Bone marrow (tissue), 2 donors: Measurements from ENCODE around the gene C5orf52.
"Not testable (repeated sequence)": the region's sequence is repeated elsewhere in the genome, so short reads cannot be mapped to it uniquely, and the experiment has no call there.

Experiments used
- DNase-seq, 2 donors: peaks; one replicate each; lab custom pipeline; 2025; lab: John Stamatoyannopoulos, UW

Gene C5orf52

DNA sequence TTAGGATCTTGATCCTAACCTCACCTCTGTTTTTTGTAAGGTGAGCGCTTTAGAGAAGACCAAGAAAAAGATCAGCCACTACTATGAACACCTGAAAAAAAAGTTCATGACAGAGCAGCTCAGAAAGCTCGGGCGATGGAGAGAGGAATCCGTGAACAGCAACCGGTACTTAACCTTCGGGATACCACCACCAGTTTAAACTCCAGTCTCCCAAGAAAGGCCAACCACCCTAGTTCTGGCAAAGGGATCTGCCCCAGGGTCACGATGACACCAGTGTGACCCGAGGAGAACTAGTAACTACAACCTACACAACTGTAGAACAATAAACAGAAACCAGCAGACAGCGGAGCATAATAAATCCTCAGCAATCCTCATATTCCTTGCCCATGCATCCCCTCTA is 8.5 kb downstream of the C5orf52 start:
- DNase-seq, result no peak

- DNase-seq, result no peak
Observed at GRCh38 chr5:157680239-157680638, 8.9 kb downstream of the C5orf52 start.

- DNase-seq, result no peak
Observed at GRCh38 chr5:157681048-157681447, 9.7 kb downstream of the C5orf52 start.

DNA sequence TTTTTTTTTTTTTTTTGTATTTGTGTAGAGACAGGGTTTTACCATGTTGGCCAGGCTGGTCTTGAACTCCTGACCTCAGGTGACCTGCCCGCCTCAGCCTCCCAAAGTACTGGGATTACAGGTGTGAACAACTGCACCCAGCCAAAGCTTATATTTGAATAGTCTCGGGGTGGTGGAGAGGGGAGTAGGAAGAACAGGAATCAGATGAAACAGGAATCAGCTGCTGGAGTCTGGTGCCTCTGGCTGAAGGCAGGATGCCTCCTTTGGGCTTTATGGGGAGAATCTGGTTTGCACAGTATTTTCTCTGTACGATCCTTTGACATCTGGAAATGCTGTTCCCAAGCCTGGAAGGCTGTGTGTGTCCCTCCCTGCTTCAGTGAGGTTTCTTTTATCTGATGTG is 10.9 kb downstream of the C5orf52 start:
- no peak for DNase-seq

GRCh38 chr5:157686276-157687197 is 15.2 kb downstream of the C5orf52 start:
- DNase-seq, result not testable (repeated sequence)

DNA sequence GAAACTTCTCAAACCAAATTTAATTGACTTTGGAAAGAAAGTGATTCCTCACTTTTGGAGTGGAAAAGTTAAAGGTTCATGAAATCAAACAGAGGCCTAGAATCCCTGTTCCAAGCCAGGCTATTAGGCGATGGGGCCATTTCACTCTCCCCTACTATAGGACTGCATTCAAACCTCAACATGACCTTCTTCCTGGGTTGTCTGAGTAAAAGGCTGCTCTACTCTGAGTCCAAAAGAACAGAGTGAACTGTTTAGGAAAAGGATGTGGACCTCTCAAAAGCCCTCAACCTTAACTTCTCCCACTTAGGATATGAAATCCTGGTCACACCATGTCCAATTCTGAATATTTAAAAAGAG is 15.8 kb downstream of the C5orf52 start:
- DNase-seq, result no peak

- DNase-seq, result no peak
Observed at GRCh38 chr5:157689942-157690689, 18.8 kb downstream of the C5orf52 start.

DNA sequence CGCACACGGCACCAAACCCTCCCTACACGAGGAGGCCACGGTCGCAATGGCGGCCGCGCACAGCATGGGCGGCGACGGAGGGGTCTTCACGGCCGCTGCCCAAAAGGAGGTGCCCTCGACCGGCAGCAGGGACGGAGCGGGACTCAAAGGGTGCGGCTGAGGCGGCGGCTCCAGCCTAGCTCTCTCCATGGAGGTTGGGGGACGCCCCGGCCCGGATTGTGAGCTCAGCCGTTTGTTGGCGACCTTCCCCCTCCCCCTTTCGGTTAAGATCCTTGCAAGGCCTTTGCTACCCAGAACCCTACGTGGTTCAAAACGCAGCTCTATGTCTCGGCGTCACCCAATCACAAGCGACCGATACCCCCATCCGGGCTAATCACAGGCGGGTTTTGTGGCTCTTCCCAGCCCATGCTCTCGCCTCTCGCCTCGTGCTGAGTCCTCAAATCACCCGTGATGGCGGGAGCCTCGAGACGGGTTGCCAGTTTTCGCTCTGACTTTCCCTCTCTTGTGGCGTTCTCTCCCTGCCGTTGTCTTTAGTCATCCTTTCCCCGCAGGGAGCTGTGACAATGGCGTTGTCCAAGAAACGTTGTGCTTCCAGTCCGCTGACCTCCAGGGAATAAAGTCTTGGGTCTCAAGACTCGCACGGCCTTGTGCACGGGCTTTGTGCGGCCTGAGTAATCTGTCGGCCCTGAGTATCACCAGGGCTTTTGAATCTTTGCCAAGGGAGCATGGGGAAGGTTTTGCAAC is 19.5 kb downstream of the C5orf52 start:
- DNase-seq, result no peak

GRCh38 chr5:157693816-157694215 is 22.5 kb downstream of the C5orf52 start:
- DNase-seq, result not testable (repeated sequence)

DNA sequence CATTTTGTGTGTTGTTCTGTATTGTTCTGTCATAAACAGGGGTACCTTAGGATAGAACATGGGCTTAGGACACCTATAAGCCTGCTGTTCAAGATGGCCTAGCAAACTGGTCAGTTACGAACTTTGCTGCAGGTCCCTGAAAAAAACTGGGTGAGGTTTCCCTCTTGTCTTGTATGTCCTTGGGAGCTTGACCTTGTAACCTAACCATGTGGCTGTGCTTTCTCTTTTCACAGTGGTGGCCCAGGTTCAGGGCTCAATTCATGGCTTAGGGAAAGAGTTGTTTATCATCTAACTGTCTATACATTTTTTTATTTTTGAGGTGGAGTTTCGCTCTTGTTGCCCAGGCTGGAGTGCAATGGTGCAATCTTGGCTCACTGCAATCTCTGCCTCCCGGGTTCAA is 24.8 kb downstream of the C5orf52 start:
- DNase-seq, result not testable (repeated sequence)

DNA sequence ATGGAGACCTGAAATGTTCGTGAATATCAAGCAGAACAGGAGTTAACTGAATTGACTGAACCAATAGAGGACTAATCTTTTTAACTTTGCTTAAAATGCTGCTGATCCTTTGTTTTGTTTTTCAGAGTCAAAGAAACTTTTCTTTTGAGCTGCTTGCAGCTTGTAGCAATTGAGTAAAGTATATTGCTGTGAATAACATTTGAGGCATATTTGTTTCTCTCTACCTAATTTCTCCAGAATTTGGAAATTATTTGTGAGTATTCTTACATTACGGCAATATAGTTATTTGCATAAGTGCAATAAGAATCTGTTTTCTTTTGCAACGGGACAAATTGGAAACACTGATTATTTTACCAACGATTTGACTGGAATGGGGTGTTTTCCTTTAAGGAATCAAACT is 27.3 kb downstream of the C5orf52 start:
- not testable (repeated sequence) for DNase-seq

- DNase-seq, result no peak
Observed at GRCh38 chr5:157703736-157704135, 32.4 kb downstream of the C5orf52 start.

DNA sequence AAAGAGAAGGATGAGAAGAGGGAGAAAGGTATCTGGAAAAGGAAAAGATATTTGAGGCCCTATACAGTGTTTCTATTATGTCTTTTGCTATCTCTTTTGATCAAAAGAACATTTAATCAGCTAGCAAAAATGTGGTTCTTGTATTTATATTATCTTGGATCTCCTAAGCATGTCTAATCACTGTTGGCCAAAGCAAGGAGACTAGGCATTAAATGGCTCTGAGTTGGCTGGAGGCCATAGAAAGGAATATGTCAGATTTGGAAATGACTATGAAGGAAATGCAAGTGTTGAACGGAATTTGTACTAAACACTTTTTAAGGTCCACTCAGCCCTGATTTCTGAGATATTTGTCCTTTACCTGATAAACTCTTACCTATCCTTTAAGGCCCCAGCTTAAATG is 37.5 kb downstream of the C5orf52 start:
- DNase-seq, result no peak

GRCh38 chr5:157709346-157709745 is 38.0 kb downstream of the C5orf52 start:
- no peak for DNase-seq

- no peak for DNase-seq
Observed at GRCh38 chr5:157710431-157710830, 39.1 kb downstream of the C5orf52 start.

DNA sequence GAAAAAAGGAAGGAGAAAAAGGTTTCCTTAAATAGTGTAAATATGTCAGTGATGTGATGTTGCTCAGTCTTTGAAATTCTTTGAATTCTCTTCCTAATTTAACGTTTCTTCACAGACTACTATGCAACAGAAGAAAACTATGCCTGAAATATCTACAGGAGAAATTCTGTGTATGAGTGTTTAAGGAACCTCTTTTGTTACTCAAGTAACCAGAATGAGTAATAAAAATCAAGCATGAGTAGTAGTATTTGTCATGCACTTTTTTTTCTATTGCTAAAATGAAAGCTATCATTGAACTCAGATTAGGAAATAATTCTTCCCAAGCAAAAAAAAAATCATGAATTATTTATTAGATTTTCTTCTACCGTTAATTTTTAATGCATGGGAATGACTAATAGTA is 39.5 kb downstream of the C5orf52 start:
- no peak for DNase-seq

GRCh38 chr5:157713830-157714595 is 42.7 kb downstream of the C5orf52 start:
- no peak for DNase-seq

- DNase-seq, result no peak
Observed at GRCh38 chr5:157714596-157714864, 43.2 kb downstream of the C5orf52 start.

GRCh38 chr5:157718519-157718918 is 47.2 kb downstream of the C5orf52 start:
- DNase-seq, result no peak

DNA sequence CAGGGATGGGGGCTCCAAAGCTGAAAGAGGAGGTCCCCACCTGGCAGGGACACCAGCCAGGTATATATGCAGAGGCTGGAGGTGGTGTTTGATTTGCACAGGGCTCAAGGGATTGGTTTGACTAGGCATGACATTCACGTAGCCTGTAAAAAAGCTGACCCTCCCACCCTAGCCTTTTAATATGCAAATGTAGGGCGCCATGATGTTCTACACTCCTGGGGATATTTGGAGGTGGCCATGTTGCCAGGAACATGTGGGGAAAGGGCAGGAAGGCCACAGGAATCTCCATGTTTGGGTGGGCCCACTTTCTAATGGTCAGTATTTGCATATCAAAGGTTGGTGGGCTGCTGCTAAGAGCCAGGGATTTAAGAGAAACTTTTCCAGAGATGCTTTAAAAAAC is 47.9 kb downstream of the C5orf52 start:
- DNase-seq, result no peak

GRCh38 chr5:157721159-157721558 is 49.8 kb downstream of the C5orf52 start:
- no peak for DNase-seq

DNA sequence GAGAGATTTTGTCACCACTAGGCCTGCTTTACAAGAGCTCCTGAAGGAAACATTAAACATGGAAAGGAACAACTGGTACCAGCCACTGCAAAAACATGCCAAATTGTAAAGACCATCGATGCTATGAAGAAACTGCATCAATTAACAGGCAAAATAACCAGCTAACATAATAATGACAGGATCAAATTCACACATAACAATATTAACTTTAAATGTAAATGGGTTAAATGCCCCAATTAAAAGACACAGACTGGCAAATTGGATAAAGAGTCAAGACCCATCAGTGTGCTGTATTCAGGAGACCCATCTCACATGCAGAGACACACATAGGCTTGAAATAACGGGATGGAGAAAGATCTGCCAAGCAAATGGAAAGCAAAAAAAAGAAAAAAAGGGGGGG is 51.6 kb downstream of the C5orf52 start:
- DNase-seq, result not testable (repeated sequence)
